HepG2 (cell line): ENCODE results near the gene TMEM134. TPM values are rescaled to one million over a fixed set of nuclear protein-coding genes. Genes with fewer than 3 reads are reported as not detected.

Source experiments
- ATAC-seq: fragments of 200-7000 bp; cut with Tn5 transposase; 3 replicates; pipeline ENCODE4 v1.9.1; 2020; ENCODE audit warnings: mild to moderate bottlenecking, moderate library complexity
- BruUV-seq: library from RNA; stranded (reverse); fragments of 400-500 nt; replicated peaks from 2 replicates; lab custom pipeline; 2021; lab: Mats Ljungman, UMichigan
- CTCF ChIA-PET: fragments of 300-600 bp; formaldehyde crosslinking; extraction: SDS; loops from one replicate; lab custom pipeline; 2021; ENCODE audit warnings: low total read pairs, inconsistent platforms, low intra/inter-chr PET ratio; lab: Yijun Ruan, JAX
- POLR2A ChIA-PET: fragments of 350-600 bp; sonication (Branson Sonifier 250); formaldehyde crosslinking; loops from one replicate; lab custom pipeline; 2020; ENCODE audit warnings: antibody characterized with exemption, inconsistent platforms; lab: Yijun Ruan, JAX
- DNase-seq: peaks from one replicate; pipeline ENCODE4 v3.0.0-alpha.2; 2015; ENCODE audit warnings: low spot score
- FAIRE-seq: peaks from 3 replicates; lab custom pipeline; 2011; peaks lifted over from hg19 to GRCh38; lab: Jason Lieb, UNC
- H2AFZ ChIP-seq: one replicate; pipeline ENCODE4 v1.6.1; 2011; ENCODE audit warnings: low read length, inconsistent platforms
- H3K27ac ChIP-seq: fragments of 300-600 bp; 3 replicates; pipeline ENCODE4 v1.8.0; 2011; ENCODE audit warnings: mixed run types, mild to moderate bottlenecking, mixed read lengths, low read length, inconsistent platforms; ENCODE audit not compliant: insufficient read depth; ENCODE audit errors: extremely low read length
- H3K27me3 ChIP-seq, 2 experiments: fragments of 200-600 bp in 1 of 2; 2 replicates in 1 of 2; 3 replicates in 1 of 2; pipeline versions ENCODE4 v1.6.0 to v1.8.0; 2011; ENCODE audit warnings: low read length in 2 of 2, mild to moderate bottlenecking in 2 of 2, moderate library complexity in 2 of 2, inconsistent platforms in 1 of 2; ENCODE audit not compliant: insufficient read depth in 2 of 2, control insufficient read depth in 1 of 2
- H3K36me3 ChIP-seq, 2 experiments: fragments of 200-600 bp in 1 of 2; replicated peaks in 1 of 2; 2 replicates in 1 of 2; 3 replicates in 1 of 2; pipeline versions ENCODE4 v1.5.1 to v1.8.0; 2011; ENCODE audit warnings: low read length in 2 of 2, inconsistent platforms in 1 of 2; ENCODE audit not compliant: insufficient read depth in 2 of 2, control insufficient read depth in 1 of 2
- H3K4me1 ChIP-seq: 2 replicates; pipeline ENCODE4 v1.5.1; 2012; ENCODE audit warnings: low read length, inconsistent platforms; ENCODE audit not compliant: insufficient read depth
- H3K4me2 ChIP-seq: 2 replicates; pipeline ENCODE4 v1.6.0; 2011; ENCODE audit warnings: low read depth, low read length, inconsistent platforms
- H3K4me3 ChIP-seq, 3 experiments: fragments of 200-600 bp in 1 of 3; sonication (generic), shearing (Covaris generic) in 1 of 3; replicated peaks in 1 of 3; 2 replicates each; pipeline ENCODE4 v1.5.1; 2011 to 2016; ENCODE audit warnings: low read length in 3 of 3, inconsistent platforms in 2 of 3, low read depth in 2 of 3, mild to moderate bottlenecking in 2 of 3, control low read depth in 1 of 3, mixed read lengths in 1 of 3; ENCODE audit not compliant: insufficient read depth in 1 of 3
- H3K79me2 ChIP-seq: one replicate; pipeline ENCODE4 v1.6.1; 2011; ENCODE audit warnings: low read length, inconsistent platforms; ENCODE audit not compliant: insufficient read depth
- H3K9ac ChIP-seq: 2 replicates; pipeline ENCODE4 v1.6.0; 2011; ENCODE audit warnings: mild to moderate bottlenecking, low read depth, low read length, inconsistent platforms; ENCODE audit not compliant: insufficient read depth
- H3K9me3 ChIP-seq: 2 replicates; pipeline ENCODE4 v1.5.1; 2012; ENCODE audit warnings: mild to moderate bottlenecking, low read length
- H4K20me1 ChIP-seq: 2 replicates; pipeline ENCODE4 v1.6.0; 2011; ENCODE audit warnings: inconsistent platforms, mild to moderate bottlenecking, low read length, moderate library complexity; ENCODE audit not compliant: insufficient read depth
- AGO2 ChIP-seq: fragments of 200-400 bp; formaldehyde crosslinking; optimal IDR thresholded peaks from 2 replicates; pipeline ENCODE3; 2017; ENCODE audit warnings: mild to moderate bottlenecking, low read depth, low read length, moderate library complexity
- ATF7 ChIP-seq, 2 experiments: fragments of 450-650 bp in 1 of 2; sonication (generic) in 1 of 2; formaldehyde crosslinking in 1 of 2; IDR thresholded peaks; 2 replicates each; pipeline versions ENCODE4 v1.4.0 to v1.6.1; 2016 to 2020; ENCODE audit warnings: antibody characterized with exemption in 1 of 2, mild to moderate bottlenecking in 1 of 2, missing genetic modification reagents in 1 of 2
- GABPB1 ChIP-seq: IDR thresholded peaks from 2 replicates; pipeline ENCODE4 v1.6.1; 2016; ENCODE audit warnings: mild to moderate bottlenecking, missing genetic modification reagents, moderate library complexity, missing compliant biosample characterization
- GLMP ChIP-seq: sonication (generic); formaldehyde crosslinking; IDR thresholded peaks from 2 replicates; pipeline ENCODE4 v1.9.0; 2021; ENCODE audit warnings: missing genetic modification reagents, mild to moderate bottlenecking, borderline replicate concordance
- HNRNPL ChIP-seq: fragments of 200-400 bp; formaldehyde crosslinking; IDR thresholded peaks from 2 replicates; pipeline ENCODE4 v1.6.1; 2017; ENCODE audit warnings: mild to moderate bottlenecking, low read depth, low read length
- IRF2 ChIP-seq: IDR thresholded peaks from 2 replicates; pipeline ENCODE4 v1.6.1; 2018; ENCODE audit warnings: missing genetic modification reagents, missing compliant biosample characterization
- RFX1 ChIP-seq: fragments of 450-650 bp; IDR thresholded peaks from 2 replicates; pipeline ENCODE4 v1.6.1; 2017
- ZNF607 ChIP-seq: sonication (generic); formaldehyde crosslinking; IDR thresholded peaks from 2 replicates; pipeline ENCODE4 v1.5.1; 2020; ENCODE audit warnings: missing genetic modification reagents, mild to moderate bottlenecking, borderline replicate concordance
- ZNF639 ChIP-seq: conservative IDR thresholded peaks from 2 replicates; pipeline ENCODE4 v1.6.1; 2018; ENCODE audit warnings: missing genetic modification reagents
- ZNF687 ChIP-seq: sonication (generic); formaldehyde crosslinking; IDR thresholded peaks from 2 replicates; pipeline ENCODE4 v1.5.1; 2020; ENCODE audit warnings: mild to moderate bottlenecking, missing genetic modification reagents, moderate library complexity
- WGBS: methylation state at CpG from one replicate; pipeline ENCODE4 v1.1.6; 2017; ENCODE audit warnings: low lambda C conversion rate; 5-methylcytosine and 5-hydroxymethylcytosine counted together
- in situ Hi-C: cut with HindIII; loops from 2 replicates; pipeline ENCODE4 v1.10.0; 2017; ENCODE audit warnings: low pct_unique_long_range_greater_than_20kb; ENCODE audit not compliant: extremely low pct_ligation_motif_present
- intact Hi-C: fragments of 100-400 bp; cut with micrococcal nuclease; formaldehyde crosslinking; loops from one replicate; pipeline ENCODE4 v1.10.0; 2022; ENCODE audit not compliant: unreplicated experiment
- polyA plus RNA-seq, 8 experiments: library from polyadenylated mRNA; depleted of rRNA in 3 of 8; stranded (reverse) in 7 of 8; unstranded in 1 of 8; fragments of >200 nt; fragmentation: Illumina TruSeq in 4 of 8; extraction: Trizol in 4 of 8; gene quantifications; 2 replicates each; pipeline versions ENCODE4 v1.2.1 to v1.2.3, GENCODE V29; 2011 to 2016; ENCODE audit warnings: low read depth in 4 of 8, missing spikeins in 1 of 8, mixed read lengths in 1 of 8; ENCODE audit not compliant: insufficient read depth in 1 of 8
- total RNA-seq, 5 experiments: library from RNA; depleted of rRNA; stranded (reverse); fragments of >200 nt; fragmentation: Illumina TruSeq; extraction: Trizol; gene quantifications; 2 replicates each; pipeline ENCODE4 v1.2.3, GENCODE V29; 2016; ENCODE audit warnings: low read depth in 1 of 5

The TMEM134 gene
- total and polyA plus RNA-seq, 2 of the 13 experiments (the other 11 are each of a cell fraction or from before 2014, with no cell fraction given), result 6.9 to 26.9 TPM

- TF ChIP-seq GABPB1, result no peak; the same call in 1 of the 2 replicates
- TF ChIP-seq RFX1, result no peak
- TF ChIP-seq HNRNPL, result 0 out of 2 replicates have a peak, but pooled peaks have one; percentile 37
- TF ChIP-seq ZNF639, result no peak
- no peak for TF ChIP-seq GLMP (CRISPR knock-in tag)
- TF ChIP-seq IRF2, result no peak
- TF ChIP-seq ATF7 (IDR thresholded peaks at IDR 0.05), result no peak
- TF ChIP-seq ATF7 (CRISPR knock-in tag; IDR thresholded peaks at IDR 0.05), result no peak
- TF ChIP-seq AGO2, result peak; percentile 13
Observed at GRCh38 chr11:67419325-67420049, 49.6 kb downstream of the TMEM134 start (continued).

GRCh38 chr11:67418476-67419281 lies 50.4 kb downstream of the TMEM134 start:
- Histone ChIP-seq H4K20me1 (no peaks in the 10 kb centered on the region), H2AFZ (no peak overlapping the region), H3K27me3 (peaks cover 9 to 47% of the 10 kb centered on the region in 2 experiments; a peak in 4 of 5 replicates), H3K36me3 (no peaks in the 10 kb centered on the region), H3K4me2 (no peak overlapping the region), H3K27ac (no peak overlapping the region), H3K9me3 (no peaks in the 10 kb centered on the region), H3K4me3 (no peak overlapping the region), H3K79me2 (no peaks in the 10 kb centered on the region), H3K9ac (no peak overlapping the region)
- in situ Hi-C loops, result no loop called here
- POLR2A ChIA-PET, result interaction anchor here (0.8 to 7.4 kb wide), 4 partner anchors 9 to 27 kb away, joined by 3 to 78 read pairs (median 4); partner anchors contain the start of genes PPP1CA, RAD9A and TBC1D10C
- ATAC-seq, result no peak
- FAIRE-seq, result no peak
- CTCF ChIA-PET, result no interaction called here
- WGBS, result 56% methylated on average over 14 of the region's 26 CpGs
- intact Hi-C loops, result no loop called here
- no peak for DNase-seq
- BruUV-seq, result no TSS peak
- TF ChIP-seq ZNF687, result 0 out of 2 replicates have a peak, but pooled peaks have one; percentile 15
- TF ChIP-seq ZNF607 (CRISPR knock-in tag), result no peak
- TF ChIP-seq, all 625 proteins: peak for 1
- peaks cover 53% of the 10 kb centered on the region for H3K4me1 ChIP-seq
